ENCODE results near the gene SKOR1. TPM values are rescaled to one million over a fixed set of nuclear protein-coding genes. Genes with fewer than 3 reads are reported as not detected.

Gene SKOR1
- total and polyA plus RNA-seq, 4 experiments from 2014 or later, result 0.09 to 0.38 (median 0.30) TPM; not detected in 1

- Histone ChIP-seq H3K36me3 (ENCODE audit: insufficient read depth, low read length) (no peaks in the 10 kb centered on the region), H3K27me3 (ENCODE audit: insufficient read depth, low read length) (no peaks in the 10 kb centered on the region), H3K4me1 (ENCODE audit: insufficient read depth, low read length) (peaks cover 10% of the 10 kb centered on the region), H3K4me3 (ENCODE audit: low read length in 2 of 2) (no peak overlapping the region), H3K9me3 (ENCODE audit: control insufficient read depth in 1 of 2, low read length in 2 of 2) (no peaks in the 10 kb centered on the region), H3K27ac (ENCODE audit: low read depth, low read length) (no peak overlapping the region)
- ChIA-PET POLR2A (ENCODE audit: partially characterized antibody) (interaction anchor here (1.1 kb wide), 1 partner anchor 22 kb away, joined by 3 read pairs; no protein-coding TSS in a partner anchor), CTCF (ENCODE audit: partially characterized antibody) (interaction anchor here (0.7 to 2.7 kb wide), 13 partner anchors 9 to 368 kb away, joined by 3 to 18 read pairs (median 6); partner anchors contain the start of gene CLN6)
- intact Hi-C loops (cut with micrococcal nuclease), result loop anchor here (1.0 to 2.0 kb wide), 3 partner anchors 22 to 348 kb away; partner anchors contain the start of gene RNU6-1
- Mint-ChIP-seq H3K36me3 (no peaks in the 10 kb centered on the region), H3K4me3 (peak overlapping the region in 2 of 8 donors; percentile 25 to 64), H3K9me3 (no peaks in the 10 kb centered on the region), H3K4me1 (no peaks in the 10 kb centered on the region), H3K27ac (no peak overlapping the region), H3K27me3 (peaks cover 6 to 12% of the 10 kb centered on the region in 2 donors)
- DNase-seq, result no peak
Measured at GRCh38 chr15:67862750-67863441, 37.6 kb downstream of the SKOR1 start.

GRCh38 chr15:67863442-67863987, 38.2 kb downstream of the SKOR1 start:
- peaks cover 6 to 12% of the 10 kb centered on the region in 2 donors for H3K27me3 Mint-ChIP-seq
- no peak overlapping the region for H3K27ac Mint-ChIP-seq
- no peaks in the 10 kb centered on the region for H3K4me1 Mint-ChIP-seq
- no peaks in the 10 kb centered on the region for H3K27me3 ChIP-seq (ENCODE audit: insufficient read depth, low read length)
- H3K4me3 ChIP-seq (ENCODE audit: low read length in 2 of 2), result peak overlapping the region in 1 of 2 donors; percentile 27
- H3K36me3 ChIP-seq (ENCODE audit: insufficient read depth, low read length), result no peaks in the 10 kb centered on the region
- H3K36me3 Mint-ChIP-seq, result no peaks in the 10 kb centered on the region
- peak; percentile 57 to 65 (median 63) for DNase-seq
- no peaks in the 10 kb centered on the region for H3K9me3 ChIP-seq (ENCODE audit: control insufficient read depth in 1 of 2, low read length in 2 of 2)
- CTCF ChIA-PET (ENCODE audit: partially characterized antibody), result interaction anchor here (0.6 to 2.4 kb wide), 12 partner anchors 9 to 367 kb away, joined by 3 to 18 read pairs (median 6); partner anchors contain the start of gene CLN6
- POLR2A ChIA-PET (ENCODE audit: partially characterized antibody), result interaction anchor here (1.1 kb wide), 1 partner anchor 23 kb away, joined by 3 read pairs; no protein-coding TSS in a partner anchor
- H3K27ac ChIP-seq (ENCODE audit: low read depth, low read length), result no peak overlapping the region
- H3K4me3 Mint-ChIP-seq, result peak overlapping the region in 6 of 8 donors; percentile 25 to 64 (median 56)
- no peaks in the 10 kb centered on the region for H3K9me3 Mint-ChIP-seq
- intact Hi-C loops (cut with micrococcal nuclease), result loop anchor here (1.0 to 2.0 kb wide), 3 partner anchors 23 to 348 kb away; partner anchors contain the start of gene RNU6-1
- peaks cover 10% of the 10 kb centered on the region for H3K4me1 ChIP-seq (ENCODE audit: insufficient read depth, low read length)

GRCh38 chr15:67865331-67865730, 40.0 kb downstream of the SKOR1 start:
- no peaks in the 10 kb centered on the region for H3K27me3 ChIP-seq (ENCODE audit: insufficient read depth, low read length)
- intact Hi-C loops (cut with micrococcal nuclease), result no loop called here
- Mint-ChIP-seq H3K4me1 (no peaks in the 10 kb centered on the region), H3K9me3 (peaks cover 0 to 13% (median 5%) of the 10 kb centered on the region in 8 donors), H3K36me3 (no peaks in the 10 kb centered on the region), H3K4me3 (no peak overlapping the region), H3K27ac (no peak overlapping the region), H3K27me3 (peaks cover 8 to 21% of the 10 kb centered on the region in 2 donors)
- DNase-seq, result no peak
- CTCF ChIA-PET (ENCODE audit: partially characterized antibody), result no interaction called here
- no peaks in the 10 kb centered on the region for H3K9me3 ChIP-seq (ENCODE audit: control insufficient read depth in 1 of 2, low read length in 2 of 2)
- H3K4me1 ChIP-seq (ENCODE audit: insufficient read depth, low read length), result peaks cover 10% of the 10 kb centered on the region
- H3K36me3 ChIP-seq (ENCODE audit: insufficient read depth, low read length), result no peaks in the 10 kb centered on the region
- no peak overlapping the region for H3K4me3 ChIP-seq (ENCODE audit: low read length in 2 of 2)
- POLR2A ChIA-PET (ENCODE audit: partially characterized antibody), result no interaction called here
- H3K27ac ChIP-seq (ENCODE audit: low read depth, low read length), result no peak overlapping the region

- H3K9me3 Mint-ChIP-seq, result peaks cover 0 to 17% (median 7%) of the 10 kb centered on the region in 8 donors
- DNase-seq, result no peak
- H3K27me3 ChIP-seq (ENCODE audit: insufficient read depth, low read length), result no peaks in the 10 kb centered on the region
- H3K27me3 Mint-ChIP-seq, result peaks cover 9 to 21% of the 10 kb centered on the region in 2 donors
- no peaks in the 10 kb centered on the region for H3K36me3 Mint-ChIP-seq
- H3K4me1 ChIP-seq (ENCODE audit: insufficient read depth, low read length), result peaks cover 10% of the 10 kb centered on the region
- no peak overlapping the region for H3K27ac ChIP-seq (ENCODE audit: low read depth, low read length)
- H3K4me3 Mint-ChIP-seq, result no peak overlapping the region
- no peaks in the 10 kb centered on the region for H3K4me1 Mint-ChIP-seq
- POLR2A ChIA-PET (ENCODE audit: partially characterized antibody), result no interaction called here
- H3K36me3 ChIP-seq (ENCODE audit: insufficient read depth, low read length), result no peaks in the 10 kb centered on the region
- CTCF ChIA-PET (ENCODE audit: partially characterized antibody), result no interaction called here
- intact Hi-C loops (cut with micrococcal nuclease), result no loop called here
- no peak overlapping the region for H3K27ac Mint-ChIP-seq
- no peak overlapping the region for H3K4me3 ChIP-seq (ENCODE audit: low read length in 2 of 2)
- H3K9me3 ChIP-seq (ENCODE audit: control insufficient read depth in 1 of 2, low read length in 2 of 2), result no peaks in the 10 kb centered on the region
Measured at GRCh38 chr15:67865766-67866165, 40.5 kb downstream of the SKOR1 start.

GRCh38 chr15:67869701-67870100, 44.4 kb downstream of the SKOR1 start:
- H3K27me3 Mint-ChIP-seq, result peaks cover 15 to 23% of the 10 kb centered on the region in 2 donors

GRCh38 chr15:67870868-67871408, 45.6 kb downstream of the SKOR1 start:
- peaks cover 0 to 6% of the 10 kb centered on the region in 2 donors for H3K9me3 ChIP-seq (ENCODE audit: control insufficient read depth in 1 of 2, low read length in 2 of 2)
- H3K9me3 Mint-ChIP-seq, result peaks cover 0 to 50% (median 28%) of the 10 kb centered on the region in 8 donors
- CTCF ChIA-PET (ENCODE audit: partially characterized antibody), result no interaction called here
- H3K27me3 Mint-ChIP-seq, result peaks cover 14 to 23% of the 10 kb centered on the region in 2 donors
- no peak overlapping the region for H3K4me3 Mint-ChIP-seq
- no peak for DNase-seq
- H3K4me1 ChIP-seq (ENCODE audit: insufficient read depth, low read length), result no peaks in the 10 kb centered on the region
- H3K27me3 ChIP-seq (ENCODE audit: insufficient read depth, low read length), result no peaks in the 10 kb centered on the region
- intact Hi-C loops (cut with micrococcal nuclease), result no loop called here
- H3K4me1 Mint-ChIP-seq, result no peaks in the 10 kb centered on the region
- POLR2A ChIA-PET (ENCODE audit: partially characterized antibody), result no interaction called here
- H3K4me3 ChIP-seq (ENCODE audit: low read length in 2 of 2), result no peak overlapping the region
- H3K36me3 ChIP-seq (ENCODE audit: insufficient read depth, low read length), result no peaks in the 10 kb centered on the region
- no peak overlapping the region for H3K27ac Mint-ChIP-seq
- H3K36me3 Mint-ChIP-seq, result peaks cover 0 to 2% of the 10 kb centered on the region in 2 donors
- no peak overlapping the region for H3K27ac ChIP-seq (ENCODE audit: low read depth, low read length)

More at GRCh38 chr15:67869701-67870100, 44.4 kb downstream of the SKOR1 start:
- intact Hi-C loops (cut with micrococcal nuclease), result no loop called here
- Mint-ChIP-seq H3K27ac (no peak overlapping the region), H3K4me3 (no peak overlapping the region), H3K9me3 (peaks cover 0 to 47% (median 28%) of the 10 kb centered on the region in 8 donors), H3K4me1 (no peaks in the 10 kb centered on the region), H3K36me3 (peaks cover 0 to 2% of the 10 kb centered on the region in 2 donors)
- no peak for DNase-seq
- H3K4me3 ChIP-seq (ENCODE audit: low read length in 2 of 2), result no peak overlapping the region
- POLR2A ChIA-PET (ENCODE audit: partially characterized antibody), result no interaction called here
- no peaks in the 10 kb centered on the region for H3K27me3 ChIP-seq (ENCODE audit: insufficient read depth, low read length)
- H3K9me3 ChIP-seq (ENCODE audit: control insufficient read depth in 1 of 2, low read length in 2 of 2), result peaks cover 0 to 6% of the 10 kb centered on the region in 2 donors
- no peak overlapping the region for H3K27ac ChIP-seq (ENCODE audit: low read depth, low read length)
- no peaks in the 10 kb centered on the region for H3K4me1 ChIP-seq (ENCODE audit: insufficient read depth, low read length)
- CTCF ChIA-PET (ENCODE audit: partially characterized antibody), result no interaction called here
- H3K36me3 ChIP-seq (ENCODE audit: insufficient read depth, low read length), result no peaks in the 10 kb centered on the region

GRCh38 chr15:67873777-67874176, 48.5 kb downstream of the SKOR1 start:
- Histone ChIP-seq H3K4me1 (ENCODE audit: insufficient read depth, low read length) (no peaks in the 10 kb centered on the region), H3K4me3 (ENCODE audit: low read length in 2 of 2) (no peak overlapping the region), H3K36me3 (ENCODE audit: insufficient read depth, low read length) (no peaks in the 10 kb centered on the region), H3K9me3 (ENCODE audit: control insufficient read depth in 1 of 2, low read length in 2 of 2) (peaks cover 0 to 6% of the 10 kb centered on the region in 2 donors), H3K27ac (ENCODE audit: low read depth, low read length) (no peak overlapping the region), H3K27me3 (ENCODE audit: insufficient read depth, low read length) (no peaks in the 10 kb centered on the region)
- intact Hi-C loops (cut with micrococcal nuclease), result no loop called here
- H3K4me3 Mint-ChIP-seq, result no peak overlapping the region
- ChIA-PET POLR2A (ENCODE audit: partially characterized antibody) (no interaction called here), CTCF (ENCODE audit: partially characterized antibody) (interaction anchor here (2.9 kb wide), 1 partner anchor 11 kb away, joined by 11 read pairs; no protein-coding TSS in a partner anchor)
- H3K4me1 Mint-ChIP-seq, result no peaks in the 10 kb centered on the region
- peaks cover 0 to 2% of the 10 kb centered on the region in 2 donors for H3K36me3 Mint-ChIP-seq
- peaks cover 0 to 50% (median 28%) of the 10 kb centered on the region in 8 donors for H3K9me3 Mint-ChIP-seq
- no peak overlapping the region for H3K27ac Mint-ChIP-seq
- peaks cover 15 to 27% of the 10 kb centered on the region in 2 donors for H3K27me3 Mint-ChIP-seq
- DNase-seq, result no peak

Measured in CD4-positive, alpha-beta memory T cell (primary cell).